Measurements from ENCODE around the gene AGBL1.

The AGBL1 gene

GRCh38 chr15:86634146-86634545 lies 554.5 kb downstream of the AGBL1 start:
- DNase-seq = no peak
- TF ChIP-seq POLR2A (IDR thresholded peaks at IDR 0.05; ENCODE audit: low read length) = no peak
- TF ChIP-seq GATA1 (IDR thresholded peaks at IDR 0.05; ENCODE audit: low read depth, low read length) = no peak

GRCh38 chr15:86634992-86635638 lies 555.4 kb downstream of the AGBL1 start:
- TF ChIP-seq GATA1 (IDR thresholded peaks at IDR 0.05; ENCODE audit: low read depth, low read length) = no peak
- no peak for TF ChIP-seq POLR2A (IDR thresholded peaks at IDR 0.05; ENCODE audit: low read length)
- DNase-seq = no peak

DNA sequence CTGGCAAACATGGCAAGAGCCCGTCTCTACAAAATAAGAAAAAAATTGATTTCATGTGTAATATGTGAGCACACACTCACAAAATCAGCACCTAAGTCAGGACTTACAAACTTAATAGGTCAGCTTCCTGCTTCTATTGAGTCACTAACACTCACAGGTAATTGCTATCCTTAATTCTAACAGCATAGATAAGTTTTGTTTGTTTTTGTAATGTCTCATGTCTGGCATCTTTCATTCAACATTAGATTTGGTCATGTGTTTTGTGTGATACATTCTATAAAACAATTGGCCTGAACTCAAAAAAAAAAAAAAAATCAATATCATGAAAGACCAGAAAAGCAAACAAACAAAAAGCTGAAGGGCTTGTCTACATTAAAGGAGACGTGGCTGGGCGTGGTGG lies 564.7 kb downstream of the AGBL1 start:
- no peak for DNase-seq
- TF ChIP-seq GATA1 (IDR thresholded peaks at IDR 0.05; ENCODE audit: low read depth, low read length) = no peak
- TF ChIP-seq POLR2A (IDR thresholded peaks at IDR 0.05; ENCODE audit: low read length) = no peak

- TF ChIP-seq POLR2A (IDR thresholded peaks at IDR 0.05; ENCODE audit: low read length) (no peak), GATA1 (IDR thresholded peaks at IDR 0.05; ENCODE audit: low read depth, low read length) (no peak)
- no peak for DNase-seq
Observed at GRCh38 chr15:86645925-86646500, 566.3 kb downstream of the AGBL1 start.

GRCh38 chr15:86647810-86648440 lies 568.3 kb downstream of the AGBL1 start:
- DNase-seq = no peak
- no peak for TF ChIP-seq GATA1 (IDR thresholded peaks at IDR 0.05; ENCODE audit: low read depth, low read length)
- TF ChIP-seq POLR2A (IDR thresholded peaks at IDR 0.05; ENCODE audit: low read length) = no peak

DNA sequence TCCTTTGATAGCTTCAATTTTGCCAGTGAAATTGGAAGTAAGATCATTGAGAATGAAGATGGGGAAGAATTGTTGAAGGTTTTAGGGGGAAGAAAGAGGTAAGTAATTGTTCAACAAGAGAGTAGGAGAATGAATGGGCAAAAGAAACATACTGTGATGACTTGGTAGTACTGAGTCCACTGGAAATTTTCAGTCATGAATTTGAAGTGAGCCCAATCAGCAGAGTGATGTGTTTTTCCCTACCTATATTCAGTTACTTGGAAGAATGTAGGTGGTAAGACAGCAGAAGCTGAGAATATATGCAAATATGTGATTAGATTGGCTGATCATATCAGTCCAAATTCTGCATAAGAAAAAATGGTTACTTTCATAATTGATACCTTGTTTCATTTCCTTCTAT lies 569.6 kb downstream of the AGBL1 start:
- TF ChIP-seq POLR2A (IDR thresholded peaks at IDR 0.05; ENCODE audit: low read length) (no peak), GATA1 (IDR thresholded peaks at IDR 0.05; ENCODE audit: low read depth, low read length) (no peak)
- DNase-seq = no peak

DNA sequence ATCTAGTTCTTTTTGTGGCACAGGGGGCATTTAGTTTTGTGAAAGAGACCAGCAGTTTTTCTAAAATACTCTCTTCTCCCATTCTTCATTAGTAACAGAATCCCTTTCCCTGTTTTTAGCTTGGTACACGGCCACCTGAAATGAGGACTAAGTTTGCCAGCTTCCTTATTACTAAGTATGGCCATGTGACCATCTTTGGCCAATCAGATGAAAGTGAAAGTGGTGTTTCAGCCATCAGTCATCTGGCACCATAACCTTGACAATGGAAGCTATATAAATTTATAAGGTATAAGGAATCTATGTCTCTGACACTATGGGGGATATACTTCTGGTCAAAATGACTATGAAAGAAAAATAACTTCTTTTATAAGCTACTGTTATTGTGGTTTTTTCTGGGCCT lies 570.4 kb downstream of the AGBL1 start:
- peak in 1 of 2 experiments; percentile 9 for DNase-seq
- TF ChIP-seq GATA1 (IDR thresholded peaks at IDR 0.05; ENCODE audit: low read depth, low read length) (no peak), POLR2A (IDR thresholded peaks at IDR 0.05; ENCODE audit: low read length) (no peak)

DNA sequence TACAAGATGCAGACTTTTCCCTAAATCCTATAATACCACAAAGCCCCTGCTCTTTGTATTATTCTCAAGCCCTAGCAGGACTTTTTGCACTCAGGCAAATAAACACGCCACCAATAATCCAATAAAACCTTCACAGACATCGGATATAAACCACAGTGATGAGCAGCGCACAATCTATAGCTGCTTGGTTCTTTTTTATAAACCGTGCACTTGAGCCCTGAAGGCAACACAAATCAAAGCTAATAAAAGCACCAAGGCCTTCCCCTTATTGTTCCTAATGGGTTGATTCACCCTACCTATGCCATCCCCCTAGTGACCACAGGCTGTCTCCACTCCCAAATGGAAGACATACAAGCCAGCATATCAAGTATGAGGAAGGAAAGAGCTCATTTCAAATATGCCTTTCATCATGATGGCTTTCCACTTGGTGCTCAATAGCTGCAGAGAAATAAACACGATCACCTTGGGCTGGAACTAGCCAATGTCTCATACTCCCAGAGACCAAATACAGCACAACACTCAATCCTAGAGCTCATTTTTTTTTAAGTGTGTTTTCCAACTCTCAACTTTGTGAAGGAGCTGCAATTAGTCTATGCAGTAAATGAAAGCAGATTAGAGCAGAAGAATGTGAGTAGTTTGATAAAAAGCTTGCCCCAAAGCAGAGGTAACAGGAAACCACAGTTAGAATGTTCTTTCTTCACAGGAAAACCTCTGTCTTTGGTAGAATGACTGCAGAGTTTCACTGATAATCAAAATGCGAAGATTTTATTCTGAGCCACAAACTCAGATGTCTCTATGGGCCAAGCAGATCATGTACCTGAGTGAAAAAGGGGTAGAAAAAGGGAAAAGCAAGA lies 573.9 kb downstream of the AGBL1 start:
- DNase-seq = no peak
- no peak for TF ChIP-seq POLR2A (IDR thresholded peaks at IDR 0.05; ENCODE audit: low read length)
- TF ChIP-seq GATA1 (IDR thresholded peaks at IDR 0.05; ENCODE audit: low read depth, low read length) = no peak

GRCh38 chr15:86654501-86654900 lies 574.8 kb downstream of the AGBL1 start:
- TF ChIP-seq POLR2A (IDR thresholded peaks at IDR 0.05; ENCODE audit: low read length) (no peak), GATA1 (IDR thresholded peaks at IDR 0.05; ENCODE audit: low read depth, low read length) (no peak)
- no peak for DNase-seq

DNA sequence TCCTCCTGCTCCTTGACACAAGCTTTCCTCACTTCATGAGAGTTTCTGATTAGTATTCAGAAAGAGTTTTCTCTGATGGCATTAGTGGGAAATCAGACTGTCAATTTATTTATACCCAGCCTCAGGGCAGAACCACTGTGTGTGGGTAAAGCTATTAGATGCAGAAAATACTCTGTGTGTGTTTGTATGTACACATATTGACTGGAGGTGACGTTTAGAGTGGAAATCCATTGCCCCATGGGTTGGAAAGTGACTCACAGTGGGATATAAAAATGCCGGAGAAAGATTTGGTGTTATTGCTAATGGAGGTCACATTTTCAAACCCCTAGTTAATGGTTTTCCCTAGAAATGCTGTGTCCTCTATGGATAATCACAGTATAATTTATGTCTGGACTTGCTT lies 577.6 kb downstream of the AGBL1 start:
- DNase-seq = no peak
- TF ChIP-seq GATA1 (IDR thresholded peaks at IDR 0.05; ENCODE audit: low read depth, low read length) (no peak), POLR2A (IDR thresholded peaks at IDR 0.05; ENCODE audit: low read length) (no peak)

DNA sequence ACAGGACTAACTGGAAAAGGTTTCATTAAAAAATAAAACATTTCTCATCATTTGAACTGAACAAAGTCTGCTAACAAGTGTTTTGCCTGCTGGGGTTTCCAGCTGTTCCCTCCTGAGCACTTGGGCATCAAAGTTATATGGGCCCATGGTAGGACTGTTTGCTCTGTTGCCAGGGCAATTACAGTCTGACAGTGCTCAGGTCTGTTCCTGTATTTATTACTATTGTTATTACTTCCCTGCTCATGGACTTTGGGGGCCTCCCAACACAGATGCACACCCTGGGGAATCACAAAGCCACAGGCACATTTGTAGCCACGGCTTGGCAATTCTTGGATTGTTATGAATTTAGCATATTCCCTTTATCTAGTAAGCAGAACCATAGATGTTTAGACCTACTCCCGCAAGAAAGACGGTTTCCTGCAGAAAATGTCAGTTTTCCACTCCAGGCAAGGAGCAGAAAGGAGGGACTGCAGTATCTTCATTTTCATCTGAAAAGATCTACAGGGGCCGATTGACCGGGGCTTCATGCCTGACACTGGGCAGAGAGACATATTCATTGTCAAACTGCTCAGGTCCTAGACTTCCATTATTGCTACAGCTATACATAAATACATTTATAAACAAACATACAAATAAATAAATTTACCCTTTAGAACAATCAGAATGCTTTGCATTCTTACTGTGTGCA lies 580.2 kb downstream of the AGBL1 start:
- no peak for DNase-seq
- TF ChIP-seq GATA1 (IDR thresholded peaks at IDR 0.05; ENCODE audit: low read depth, low read length) = no peak
- no peak for TF ChIP-seq POLR2A (IDR thresholded peaks at IDR 0.05; ENCODE audit: low read length)

GRCh38 chr15:86661580-86661979 lies 581.9 kb downstream of the AGBL1 start:
- DNase-seq = no peak
- TF ChIP-seq GATA1 (IDR thresholded peaks at IDR 0.05; ENCODE audit: low read depth, low read length) (no peak), POLR2A (IDR thresholded peaks at IDR 0.05; ENCODE audit: low read length) (no peak)

DNA sequence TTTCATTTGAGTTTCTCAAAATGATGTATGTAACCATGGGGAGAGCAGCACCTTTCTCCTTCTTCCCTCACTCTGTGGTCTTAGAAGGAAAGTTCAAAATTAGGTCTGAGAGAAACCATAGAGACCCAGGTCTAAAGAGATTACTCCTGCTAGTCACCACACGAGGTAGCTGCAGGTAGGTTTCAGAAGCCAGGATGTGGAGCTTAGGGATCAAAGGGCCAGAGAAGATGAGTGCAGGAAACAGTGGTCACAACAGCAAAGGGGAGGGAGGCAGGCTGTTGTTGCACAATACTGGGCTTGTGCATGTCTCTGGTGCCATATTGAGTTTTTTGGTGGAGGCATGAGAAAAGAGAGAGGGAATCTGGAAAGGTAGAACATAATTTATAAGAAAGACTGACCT lies 583.6 kb downstream of the AGBL1 start:
- TF ChIP-seq POLR2A (IDR thresholded peaks at IDR 0.05; ENCODE audit: low read length) = no peak
- TF ChIP-seq GATA1 (IDR thresholded peaks at IDR 0.05; ENCODE audit: low read depth, low read length) = no peak
- no peak for DNase-seq

DNA sequence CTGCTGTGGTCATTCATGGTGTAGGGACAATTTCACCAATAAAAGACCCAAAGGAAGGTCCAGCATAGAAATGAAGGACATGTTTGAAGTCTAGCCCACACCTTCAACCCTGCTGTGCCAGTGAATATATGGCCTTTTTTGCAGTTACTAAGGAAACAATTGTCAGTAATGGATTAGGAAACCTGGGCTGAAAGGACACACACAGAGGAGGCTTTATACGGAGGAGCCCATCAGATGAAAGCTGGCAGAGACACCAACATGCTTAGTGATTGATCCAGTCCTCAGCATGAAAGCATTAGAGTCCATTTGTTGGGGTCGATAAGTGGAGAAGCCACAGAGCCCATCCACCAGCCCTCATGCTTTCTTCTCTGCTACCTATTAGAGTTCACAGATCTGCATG lies 584.3 kb downstream of the AGBL1 start:
- TF ChIP-seq POLR2A (IDR thresholded peaks at IDR 0.05; ENCODE audit: low read length) (no peak), GATA1 (IDR thresholded peaks at IDR 0.05; ENCODE audit: low read depth, low read length) (no peak)
- no peak for DNase-seq
